IPS-20b (cell line): ENCODE measurements around the gene CST6.

ENCODE experiments used
- H3K27ac ChIP-seq: one replicate; pipeline ENCODE4 v1.5.1; 2013; ENCODE audit warnings: low read length
- H3K27me3 ChIP-seq: 2 replicates; pipeline ENCODE4 v1.6.1; 2013; ENCODE audit warnings: mild to moderate bottlenecking, low read length, inconsistent platforms; ENCODE audit not compliant: insufficient read depth
- H3K36me3 ChIP-seq: 2 replicates; pipeline ENCODE4 v1.6.1; 2013; ENCODE audit warnings: low read depth, mild to moderate bottlenecking, inconsistent platforms, low read length, moderate library complexity; ENCODE audit not compliant: insufficient read depth
- H3K4me1 ChIP-seq: 2 replicates; pipeline ENCODE4 v1.6.1; 2013; ENCODE audit warnings: mild to moderate bottlenecking, control low read depth, inconsistent platforms, low read length, moderate library complexity; ENCODE audit not compliant: insufficient read depth
- H3K4me3 ChIP-seq: 2 replicates; pipeline ENCODE4 v1.5.1; 2013; ENCODE audit warnings: mild to moderate bottlenecking, low read length, inconsistent platforms
- H3K9ac ChIP-seq: 2 replicates; pipeline ENCODE4 v1.6.1; 2013; ENCODE audit warnings: low read depth, mild to moderate bottlenecking, inconsistent platforms, low read length, moderate library complexity
- H3K9me3 ChIP-seq: 2 replicates; pipeline ENCODE4 v1.6.1; 2013; ENCODE audit warnings: mild to moderate bottlenecking, low read depth, low read length, inconsistent platforms; ENCODE audit not compliant: insufficient read depth

CST6 gene

GRCh38 chr11:65977621-65978390 lies 34.0 kb upstream of the CST6 start:
- H3K27me3 ChIP-seq: no peaks in the 10 kb centered on the region
- no peaks in the 10 kb centered on the region for H3K4me1 ChIP-seq
- H3K4me3 ChIP-seq: no peak overlapping the region
- H3K9ac ChIP-seq: no peak overlapping the region
- H3K9me3 ChIP-seq: no peaks in the 10 kb centered on the region
- peaks cover 37% of the 10 kb centered on the region for H3K36me3 ChIP-seq
- no peak overlapping the region for H3K27ac ChIP-seq

- no peaks in the 10 kb centered on the region for H3K4me1 ChIP-seq
- no peaks in the 10 kb centered on the region for H3K27me3 ChIP-seq
- H3K4me3 ChIP-seq: no peak overlapping the region
- peaks cover 30% of the 10 kb centered on the region for H3K36me3 ChIP-seq
- no peaks in the 10 kb centered on the region for H3K9me3 ChIP-seq
- H3K27ac ChIP-seq: no peak overlapping the region
- no peak overlapping the region for H3K9ac ChIP-seq
Observed at GRCh38 chr11:65978391-65979238, 33.2 kb upstream of the CST6 start.

- no peak overlapping the region for H3K9ac ChIP-seq
- H3K4me3 ChIP-seq: no peak overlapping the region
- H3K9me3 ChIP-seq: no peaks in the 10 kb centered on the region
- no peaks in the 10 kb centered on the region for H3K4me1 ChIP-seq
- peaks cover 27% of the 10 kb centered on the region for H3K36me3 ChIP-seq
- H3K27me3 ChIP-seq: no peaks in the 10 kb centered on the region
- no peak overlapping the region for H3K27ac ChIP-seq
Observed at GRCh38 chr11:65979261-65979759, 32.5 kb upstream of the CST6 start.

- H3K36me3 ChIP-seq: peaks cover 27% of the 10 kb centered on the region
- H3K4me1 ChIP-seq: no peaks in the 10 kb centered on the region
- no peaks in the 10 kb centered on the region for H3K9me3 ChIP-seq
- H3K4me3 ChIP-seq: no peak overlapping the region
- H3K9ac ChIP-seq: no peak overlapping the region
- no peak overlapping the region for H3K27ac ChIP-seq
- no peaks in the 10 kb centered on the region for H3K27me3 ChIP-seq
Observed at GRCh38 chr11:65981101-65981740, 30.6 kb upstream of the CST6 start.

- Histone ChIP-seq H3K27ac (no peak overlapping the region), H3K4me3 (no peak overlapping the region)
Observed at GRCh38 chr11:65981972-65982823, 29.6 kb upstream of the CST6 start.

GRCh38 chr11:65982824-65983588 lies 28.8 kb upstream of the CST6 start:
- Histone ChIP-seq H3K27ac (no peak overlapping the region), H3K9me3 (no peaks in the 10 kb centered on the region), H3K27me3 (no peaks in the 10 kb centered on the region), H3K9ac (no peak overlapping the region), H3K4me1 (no peaks in the 10 kb centered on the region), H3K4me3 (no peak overlapping the region), H3K36me3 (peaks cover 15% of the 10 kb centered on the region)

More at GRCh38 chr11:65981972-65982823, 29.6 kb upstream of the CST6 start:
- peaks cover 23% of the 10 kb centered on the region for H3K36me3 ChIP-seq
- H3K9me3 ChIP-seq: no peaks in the 10 kb centered on the region
- no peaks in the 10 kb centered on the region for H3K4me1 ChIP-seq
- H3K27me3 ChIP-seq: no peaks in the 10 kb centered on the region
- no peak overlapping the region for H3K9ac ChIP-seq

GRCh38 chr11:65983589-65983987 lies 28.2 kb upstream of the CST6 start:
- Histone ChIP-seq H3K4me1 (no peaks in the 10 kb centered on the region), H3K27me3 (no peaks in the 10 kb centered on the region), H3K36me3 (peaks cover 9% of the 10 kb centered on the region), H3K9ac (no peak overlapping the region), H3K4me3 (no peak overlapping the region), H3K27ac (no peak overlapping the region), H3K9me3 (no peaks in the 10 kb centered on the region)

GRCh38 chr11:65987336-65987735 lies 24.5 kb upstream of the CST6 start:
- H3K4me3 ChIP-seq: no peak overlapping the region
- no peak overlapping the region for H3K9ac ChIP-seq
- H3K27ac ChIP-seq: no peak overlapping the region
- H3K4me1 ChIP-seq: no peaks in the 10 kb centered on the region
- no peaks in the 10 kb centered on the region; the same call in 1 of the 2 replicates for H3K36me3 ChIP-seq
- no peaks in the 10 kb centered on the region for H3K9me3 ChIP-seq
- no peaks in the 10 kb centered on the region for H3K27me3 ChIP-seq

GRCh38 chr11:65988791-65989592 lies 22.8 kb upstream of the CST6 start:
- Histone ChIP-seq H3K9ac (no peak overlapping the region), H3K27ac (no peak overlapping the region), H3K4me1 (no peaks in the 10 kb centered on the region), H3K9me3 (no peaks in the 10 kb centered on the region), H3K4me3 (no peak overlapping the region), H3K36me3 (no peaks in the 10 kb centered on the region; the same call in 1 of the 2 replicates), H3K27me3 (no peaks in the 10 kb centered on the region)

- no peaks in the 10 kb centered on the region for H3K9me3 ChIP-seq
- H3K36me3 ChIP-seq: peaks cover under 1% of the 10 kb centered on the region
- H3K4me3 ChIP-seq: no peak overlapping the region
- no peaks in the 10 kb centered on the region for H3K27me3 ChIP-seq
- no peak overlapping the region for H3K27ac ChIP-seq
- H3K9ac ChIP-seq: no peak overlapping the region
- H3K4me1 ChIP-seq: no peaks in the 10 kb centered on the region
Observed at GRCh38 chr11:65992056-65992455, 19.8 kb upstream of the CST6 start.
